Esophagus muscularis mucosa (tissue), 4 donors: ENCODE results near the gene UGDH.

Experiments used
- EP300 ChIP-seq: sonication (generic); formaldehyde crosslinking; IDR thresholded peaks from one replicate; pipeline ENCODE4 v1.6.1; 2017; ENCODE audit warnings: antibody characterized with exemption
- POLR2A ChIP-seq: fragments of 450-650 bp; IDR thresholded peaks from one replicate; pipeline ENCODE4 v1.6.1; 2017; ENCODE audit warnings: antibody characterized with exemption, moderate library complexity, mild to moderate bottlenecking, low read depth
- POLR2AphosphoS5 ChIP-seq, 2 donors: sonication (generic); formaldehyde crosslinking; IDR thresholded peaks; one replicate each; pipeline ENCODE4 v1.6.1; 2017; ENCODE audit warnings: antibody characterized with exemption in 2 of 2
- TF ChIP-seq, protein P1 (sequence below), 3 experiments: fragments of 200-600 bp in 2 of 3; fragments of 450-650 bp in 1 of 3; sonication (generic) in 2 of 3; IDR thresholded peaks; one replicate each; pipeline ENCODE4 v1.5.1; 2017 to 2019; ENCODE audit warnings: antibody characterized with exemption in 3 of 3, mild to moderate bottlenecking in 2 of 3, moderate library complexity in 1 of 3

DNA sequence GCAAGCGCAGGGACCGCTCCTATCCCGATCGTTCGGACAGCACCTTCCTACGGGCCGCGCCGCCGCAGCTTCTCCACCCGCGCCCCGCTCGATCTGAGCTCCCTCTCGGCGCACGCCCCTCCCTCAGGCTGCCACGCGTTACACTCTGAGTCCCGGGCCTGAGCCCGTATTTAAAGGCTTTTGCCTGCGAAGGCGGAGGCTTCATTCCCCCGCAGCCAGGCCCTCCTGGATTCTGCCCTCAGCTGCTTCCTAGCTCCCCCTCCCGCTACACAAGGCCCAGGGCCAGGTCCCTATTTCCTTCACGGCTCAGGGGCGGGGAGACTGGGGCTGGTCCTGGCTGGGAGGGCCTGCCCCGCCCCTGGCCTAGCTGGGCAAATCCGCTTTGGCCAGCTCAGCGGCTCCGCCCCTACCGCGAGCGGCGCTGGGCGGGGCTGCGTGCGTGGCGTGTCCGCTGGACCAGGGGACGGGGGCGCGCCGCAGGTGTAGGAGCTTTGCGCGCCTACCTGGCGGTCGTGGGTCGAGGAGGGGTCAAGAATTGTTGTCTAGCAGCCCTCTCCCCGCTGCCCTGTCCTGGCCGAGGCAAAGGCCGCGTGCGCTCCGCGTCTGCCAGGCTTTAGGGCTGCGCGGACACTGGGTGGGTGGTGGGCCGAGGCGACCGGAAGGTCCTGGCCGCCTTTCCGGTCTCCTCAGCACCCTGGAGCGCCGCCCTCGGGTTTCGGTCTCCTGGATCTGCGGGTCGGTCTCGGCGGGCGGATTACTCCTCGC, at the start of gene UGDH:
- TF ChIP-seq, protein P1, sequence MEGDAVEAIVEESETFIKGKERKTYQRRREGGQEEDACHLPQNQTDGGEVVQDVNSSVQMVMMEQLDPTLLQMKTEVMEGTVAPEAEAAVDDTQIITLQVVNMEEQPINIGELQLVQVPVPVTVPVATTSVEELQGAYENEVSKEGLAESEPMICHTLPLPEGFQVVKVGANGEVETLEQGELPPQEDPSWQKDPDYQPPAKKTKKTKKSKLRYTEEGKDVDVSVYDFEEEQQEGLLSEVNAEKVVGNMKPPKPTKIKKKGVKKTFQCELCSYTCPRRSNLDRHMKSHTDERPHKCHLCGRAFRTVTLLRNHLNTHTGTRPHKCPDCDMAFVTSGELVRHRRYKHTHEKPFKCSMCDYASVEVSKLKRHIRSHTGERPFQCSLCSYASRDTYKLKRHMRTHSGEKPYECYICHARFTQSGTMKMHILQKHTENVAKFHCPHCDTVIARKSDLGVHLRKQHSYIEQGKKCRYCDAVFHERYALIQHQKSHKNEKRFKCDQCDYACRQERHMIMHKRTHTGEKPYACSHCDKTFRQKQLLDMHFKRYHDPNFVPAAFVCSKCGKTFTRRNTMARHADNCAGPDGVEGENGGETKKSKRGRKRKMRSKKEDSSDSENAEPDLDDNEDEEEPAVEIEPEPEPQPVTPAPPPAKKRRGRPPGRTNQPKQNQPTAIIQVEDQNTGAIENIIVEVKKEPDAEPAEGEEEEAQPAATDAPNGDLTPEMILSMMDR (IDR thresholded peaks at IDR 0.05), result peak in 1 of 3 experiments; percentile 16
- TF ChIP-seq POLR2A, result peak; percentile 87
- peak; percentile 95 to 98 for TF ChIP-seq POLR2AphosphoS5 (IDR thresholded peaks at IDR 0.05)
- no peak for TF ChIP-seq EP300
